Measurements from ENCODE around the gene PLEKHM2.

- TF ChIP-seq CTCF (conservative IDR thresholded peaks at IDR 0.05; ENCODE audit: low read length) (no peak), EZH2phosphoT487 (IDR thresholded peaks at IDR 0.05; ENCODE audit: borderline replicate concordance, low read depth, low read length) (no peak)
These were observed 1.7 kb downstream of the PLEKHM2 start for GRCh38 chr1:15685820-15686219.

All from OCI-LY7 (cell line).